K562 (cell line): ENCODE measurements around the gene NAXD. TPM values are rescaled to one million over a fixed set of nuclear protein-coding genes. Genes with fewer than 3 reads are reported as not detected.

Source experiments
- ATAC-seq: fragments of 200-7000 bp; cut with Tn5 transposase; 3 replicates; pipeline ENCODE4 v1.9.1; 2020; ENCODE audit warnings: moderate library complexity
- BruUV-seq: library from RNA; stranded (reverse); fragments of 400-500 nt; replicated peaks from 2 replicates; lab custom pipeline; 2021; lab: Mats Ljungman, UMichigan
- CTCF ChIA-PET: fragments of 300-600 bp; formaldehyde crosslinking; extraction: SDS; loops from one replicate; lab custom pipeline; 2021; ENCODE audit warnings: low intra/inter-chr PET ratio; lab: Yijun Ruan, JAX
- POLR2A ChIA-PET: fragments of 300-600, 350-650 bp; sonication (Branson Sonifier 250); formaldehyde crosslinking; extraction: SDS; loops from one replicate; lab custom pipeline; 2021; ENCODE audit warnings: antibody characterized with exemption, inconsistent platforms; lab: Yijun Ruan, JAX
- DNase-seq, 4 experiments: peaks; one replicate each; pipeline versions ENCODE4 v3.0.0 to v3.0.0-alpha.2; 2011 to 2018; ENCODE audit warnings: low spot score in 3 of 4, mixed read lengths in 3 of 4; ENCODE audit errors: extremely low read depth in 1 of 4
- FAIRE-seq: peaks from 2 replicates; lab custom pipeline; 2011; peaks lifted over from hg19 to GRCh38; lab: Jason Lieb, UNC
- H2AFZ ChIP-seq: 2 replicates; pipeline ENCODE4 v1.6.0; 2011; ENCODE audit warnings: low read depth, low read length, control low read depth, inconsistent platforms
- H3K27ac ChIP-seq: fragments of 200-600 bp; 3 replicates; pipeline ENCODE4 v1.8.0; 2011; ENCODE audit warnings: low read depth, mild to moderate bottlenecking, control low read depth, inconsistent platforms, low read length, moderate library complexity, mixed read lengths; ENCODE audit errors: extremely low read depth
- H3K27me3 ChIP-seq, 2 experiments: fragments of 300-600 bp in 1 of 2; 2 replicates in 1 of 2; 3 replicates in 1 of 2; pipeline versions ENCODE4 v1.6.0 to v1.8.0; 2011; ENCODE audit warnings: inconsistent platforms in 2 of 2, low read length in 2 of 2, mild to moderate bottlenecking in 1 of 2, mixed read lengths in 1 of 2, moderate library complexity in 1 of 2; ENCODE audit not compliant: control insufficient read depth in 2 of 2, insufficient read depth in 2 of 2
- H3K36me3 ChIP-seq: fragments of 300-600 bp; 3 replicates; pipeline ENCODE4 v1.8.0; 2011; ENCODE audit warnings: mild to moderate bottlenecking, low read length, inconsistent platforms; ENCODE audit not compliant: control insufficient read depth, insufficient read depth
- H3K4me1 ChIP-seq, 2 experiments: fragments of 200-600 bp in 1 of 2; replicated peaks in 1 of 2; 2 replicates in 1 of 2; 3 replicates in 1 of 2; pipeline versions ENCODE4 v1.5.1 to v1.8.0; 2011; ENCODE audit warnings: inconsistent platforms in 2 of 2, low read length in 2 of 2, mild to moderate bottlenecking in 1 of 2, mixed read lengths in 1 of 2, moderate library complexity in 1 of 2; ENCODE audit not compliant: control insufficient read depth in 2 of 2, insufficient read depth in 2 of 2
- H3K4me2 ChIP-seq: 2 replicates; pipeline ENCODE4 v1.6.1; 2011; ENCODE audit warnings: low read length, control low read depth, inconsistent platforms, mixed read lengths; ENCODE audit not compliant: insufficient read depth
- H3K4me3 ChIP-seq: fragments of 200-600 bp; sonication (generic), shearing (Covaris generic); 2 replicates; pipeline ENCODE4 v1.5.1; 2016; ENCODE audit warnings: control low read depth, inconsistent platforms
- H3K79me2 ChIP-seq: fragments of 200-600 bp; 3 replicates; pipeline ENCODE4 v1.8.0; 2011; ENCODE audit warnings: low read length, inconsistent platforms; ENCODE audit not compliant: control insufficient read depth, insufficient read depth
- H3K9ac ChIP-seq, 2 experiments: 2 replicates each; pipeline versions ENCODE4 v1.6.0 to v1.6.1; 2011; ENCODE audit warnings: low read depth in 2 of 2, low read length in 2 of 2, control low read depth in 1 of 2, inconsistent platforms in 1 of 2, mild to moderate bottlenecking in 1 of 2, mixed read lengths in 1 of 2; ENCODE audit not compliant: insufficient read depth in 1 of 2
- H3K9me1 ChIP-seq: one replicate; pipeline ENCODE4 v1.6.0; 2011; ENCODE audit warnings: inconsistent platforms, mild to moderate bottlenecking, low read length, moderate library complexity; ENCODE audit not compliant: control insufficient read depth, insufficient read depth
- H3K9me3 ChIP-seq: replicated peaks from 2 replicates; pipeline ENCODE4 v1.5.1; 2011; ENCODE audit warnings: low read depth, low read length, inconsistent platforms; ENCODE audit not compliant: control insufficient read depth, insufficient read depth
- H4K20me1 ChIP-seq: replicated peaks from 2 replicates; pipeline ENCODE4 v1.6.1; 2011; ENCODE audit warnings: low read length, inconsistent platforms, mixed read lengths; ENCODE audit not compliant: control insufficient read depth, insufficient read depth
- E2F6 ChIP-seq, 2 experiments: IDR thresholded peaks; 2 replicates each; pipeline ENCODE4 v1.6.1; 2011; ENCODE audit warnings: borderline replicate concordance in 1 of 2, control low read depth in 1 of 2, low read depth in 1 of 2, low read length in 1 of 2, mild to moderate bottlenecking in 1 of 2, mixed read lengths in 1 of 2, moderate library complexity in 1 of 2; ENCODE audit not compliant: insufficient read depth in 1 of 2, insufficient read length in 1 of 2, poor library complexity in 1 of 2, severe bottlenecking in 1 of 2; ENCODE audit errors: extremely low read depth in 1 of 2
- MYBL2 ChIP-seq, 2 experiments: fragments of 450-650 bp in 1 of 2; sonication (generic) in 1 of 2; formaldehyde crosslinking in 1 of 2; IDR thresholded peaks; 2 replicates each; pipeline versions ENCODE4 v1.6.1 to v1.8.1; 2017 to 2022; ENCODE audit warnings: borderline replicate concordance in 1 of 2, inconsistent platforms in 1 of 2, low read depth in 1 of 2, mild to moderate bottlenecking in 1 of 2, missing genetic modification reagents in 1 of 2, moderate library complexity in 1 of 2
- PHB ChIP-seq: fragments of 250-450 bp; sonication (Bioruptor Pico); IDR thresholded peaks from 2 replicates; pipeline ENCODE4 v1.5.0; 2021
- RBM15 ChIP-seq: fragments of 200-400 bp; formaldehyde crosslinking; IDR thresholded peaks from 2 replicates; pipeline ENCODE4 v1.6.1; 2018; ENCODE audit warnings: mild to moderate bottlenecking, low read length, moderate library complexity; ENCODE audit not compliant: insufficient read depth
- RNF2 ChIP-seq: sonication (generic); IDR thresholded peaks from 2 replicates; pipeline ENCODE4 v1.6.1; 2016
- TAF7 ChIP-seq: fragments of 450-650 bp; IDR thresholded peaks from 2 replicates; pipeline ENCODE4 v1.6.1; 2016; ENCODE audit warnings: missing genetic modification characterization, missing compliant biosample characterization
- ZNF134 ChIP-seq: fragments of 250-450 bp; sonication (Bioruptor Pico); conservative IDR thresholded peaks from 2 replicates; pipeline ENCODE4 v1.4.0; 2020
- ZNF561 ChIP-seq: fragments of 450-650 bp; formaldehyde crosslinking; conservative IDR thresholded peaks from 2 replicates; pipeline ENCODE4 v1.4.0; 2020; ENCODE audit warnings: mild to moderate bottlenecking, moderate library complexity
- WGBS: fragments of 100-300 bp; shearing (Covaris generic); methylation state at CpG from one replicate; pipeline ENCODE4 v1.1.6; 2016; ENCODE audit warnings: low coverage, mixed read lengths; ENCODE audit not compliant: insufficient coverage; ENCODE audit errors: missing lambda C conversion rate; 5-methylcytosine and 5-hydroxymethylcytosine counted together
- in situ Hi-C: fragments of 300-500 bp; cut with MboI; formaldehyde crosslinking; loops from 4 replicates; pipeline ENCODE4 v1.15.0; 2018; ENCODE audit warnings: inconsistent platforms, mixed read lengths
- intact Hi-C: fragments of 100-400 bp; cut with micrococcal nuclease; formaldehyde crosslinking; loops from 2 replicates; pipeline ENCODE4 v1.14.2; 2022
- polyA plus RNA-seq, 8 experiments: library from polyadenylated mRNA; depleted of rRNA in 4 of 8; stranded (reverse) in 5 of 8; unstranded in 3 of 8; fragments of >200 nt; fragmentation: Nextera tagmentation in 2 of 8; fragmentation: Illumina TruSeq in 1 of 8; extraction: Ambion mirVana in 2 of 8; extraction: Trizol in 1 of 8; gene quantifications; 2 replicates each; pipeline versions ENCODE4 v1.2.1 to v1.2.3, GENCODE V29; 2011 to 2014; ENCODE audit warnings: inconsistent platforms in 1 of 8, missing spikeins in 1 of 8
- total RNA-seq, 7 experiments: library from RNA; depleted of rRNA in 6 of 7; stranded (reverse); fragments of >200 nt in 6 of 7; fragmentation: Illumina TruSeq in 2 of 7; extraction: Trizol in 2 of 7; gene quantifications; 2 replicates each; pipeline versions ENCODE4 v1.2.1 to v1.2.3, GENCODE V29; 2011 to 2021; ENCODE audit warnings: low replicate concordance in 1 of 7

The NAXD gene
- total and polyA plus RNA-seq, 9 of the 15 experiments (the other 6 are each of a cell fraction or from before 2014, with no cell fraction given), result 0.59 to 20.6 (median 13.0) TPM

- Histone ChIP-seq H3K4me1 (peaks cover 7 to 8% of the 10 kb centered on the region in 2 experiments; a peak in 4 of 5 replicates), H3K9me3 (no peaks in the 10 kb centered on the region), H3K27me3 (no peaks in the 10 kb centered on the region), H3K36me3 (no peaks in the 10 kb centered on the region), H3K79me2 (no peaks in the 10 kb centered on the region), H2AFZ (no peak overlapping the region), H3K9me1 (no peaks in the 10 kb centered on the region), H3K27ac (no peak overlapping the region), H3K9ac (no peak overlapping the region), H3K4me3 (no peak overlapping the region), H4K20me1 (no peaks in the 10 kb centered on the region), H3K4me2 (no peak overlapping the region)
- WGBS, result 59% methylated on average over 8 of the region's 10 CpGs
- intact Hi-C loops (no loop called here), in situ Hi-C loops (no loop called here)
- no peak for DNase-seq
- peak; percentile 57; the same call in 1 of the 2 replicates for TF ChIP-seq ZNF134
- TF ChIP-seq ZNF561 (CRISPR knock-in tag), result no peak
- BruUV-seq, result no TSS peak
- FAIRE-seq, result no peak
- POLR2A ChIA-PET, result no interaction called here
- ATAC-seq, result no peak
- CTCF ChIA-PET, result no interaction called here
Observed at GRCh38 chr13:110600261-110600819, 15.0 kb upstream of the NAXD start.

GRCh38 chr13:110600980-110601379 is 14.4 kb upstream of the NAXD start:
- Histone ChIP-seq H3K4me1 (peaks cover 7 to 8% of the 10 kb centered on the region in 2 experiments; a peak in 4 of 5 replicates), H2AFZ (no peak overlapping the region), H3K27me3 (no peaks in the 10 kb centered on the region), H3K4me2 (no peak overlapping the region), H3K9me3 (no peaks in the 10 kb centered on the region), H4K20me1 (no peaks in the 10 kb centered on the region), H3K36me3 (no peaks in the 10 kb centered on the region), H3K4me3 (no peak overlapping the region), H3K9me1 (no peaks in the 10 kb centered on the region), H3K9ac (no peak overlapping the region), H3K27ac (no peak overlapping the region), H3K79me2 (no peaks in the 10 kb centered on the region)
- WGBS, result 81% methylated on average over 4 of the region's 4 CpGs
- ChIA-PET POLR2A (interaction anchor here (1.2 kb wide), 1 partner anchor 14 kb away, joined by 3 read pairs; the partner anchor contains the start of gene NAXD), CTCF (no interaction called here)
- no TSS peak for BruUV-seq
- ATAC-seq (no peak), DNase-seq (no peak), FAIRE-seq (no peak)
- TF ChIP-seq RNF2 (no peak), E2F6 (IDR thresholded peaks at IDR 0.05; ENCODE audit: borderline replicate concordance in 1 of 2, extremely low read depth in 1 of 2, insufficient read depth in 1 of 2, insufficient read length in 1 of 2, low read depth in 1 of 2, low read length in 1 of 2, poor library complexity in 1 of 2, severe bottlenecking in 1 of 2) (no peak), RBM15 (no peak), TAF7 (tag) (no peak), MYBL2 (IDR thresholded peaks at IDR 0.05; ENCODE audit: low read depth) (no peak), MYBL2 (CRISPR knock-in tag; IDR thresholded peaks at IDR 0.05; ENCODE audit: borderline replicate concordance) (no peak), PHB (CRISPR knock-in tag) (no peak)
- in situ Hi-C loops, result no loop called here
- intact Hi-C loops, result no loop called here
